Left renal pelvis (tissue), 4 donors: Measurements from ENCODE around the gene ZNF526. TPM values are rescaled to one million over a fixed set of nuclear protein-coding genes. Genes with fewer than 3 reads are reported as not detected.

Experiments used
- DNase-seq, 4 donors: peaks; one replicate each; pipeline ENCODE4 v3.0.0-alpha.2; 2013; ENCODE audit warnings: low read depth in 4 of 4, low spot score in 3 of 4
- polyA plus RNA-seq, 4 donors: library from polyadenylated mRNA; unstranded; fragments of 120-200 nt; gene quantifications; one replicate each; pipeline ENCODE4 v1.2.1, GENCODE V29; 2013; ENCODE audit not compliant: insufficient read length in 4 of 4

Gene ZNF526
- polyA plus RNA-seq, 4 donors, result 6.6 to 8.7 (median 7.8) TPM

- no peak for DNase-seq
Observed at GRCh38 chr19:42193706-42194105, 26.4 kb upstream of the ZNF526 start.

GRCh38 chr19:42196011-42197001, 23.8 kb upstream of the ZNF526 start:
- no peak for DNase-seq

GRCh38 chr19:42197375-42197817, 22.7 kb upstream of the ZNF526 start:
- DNase-seq, result no peak

- no peak for DNase-seq
Observed at GRCh38 chr19:42198676-42199439, 21.3 kb upstream of the ZNF526 start.

GRCh38 chr19:42199440-42200115, 20.5 kb upstream of the ZNF526 start:
- no peak for DNase-seq

GRCh38 chr19:42200116-42200715, 19.9 kb upstream of the ZNF526 start:
- DNase-seq, result no peak

GRCh38 chr19:42201489-42202289, 18.4 kb upstream of the ZNF526 start:
- no peak for DNase-seq

- no peak for DNase-seq
Observed at GRCh38 chr19:42202290-42202880, 17.7 kb upstream of the ZNF526 start.

- no peak for DNase-seq
Observed at GRCh38 chr19:42203700-42204099, 16.4 kb upstream of the ZNF526 start.

GRCh38 chr19:42204664-42205063, 15.4 kb upstream of the ZNF526 start:
- no peak for DNase-seq

- no peak for DNase-seq
Observed at GRCh38 chr19:42206871-42207755, 13.0 kb upstream of the ZNF526 start.

- no peak for DNase-seq
Observed at GRCh38 chr19:42207767-42208271, 12.3 kb upstream of the ZNF526 start.

- DNase-seq, result no peak
Observed at GRCh38 chr19:42208612-42209011, 11.5 kb upstream of the ZNF526 start.

GRCh38 chr19:42212886-42213285, 7.2 kb upstream of the ZNF526 start:
- no peak for DNase-seq

- DNase-seq, result no peak
Observed at GRCh38 chr19:42214810-42215485, 5.2 kb upstream of the ZNF526 start.

- DNase-seq, result peak in 3 of 4 donors; percentile 35 to 54 (median 46)
Observed at GRCh38 chr19:42216653-42217519, 3.2 kb upstream of the ZNF526 start.
